Calu3 (cell line): ENCODE data around the gene CPT1B. TPM values are rescaled to one million over a fixed set of nuclear protein-coding genes. Genes with fewer than 3 reads are reported as not detected.
A peak's percentile ranks its signal among the peaks of the same experiment; 100 is the strongest.

Experiments used
- BruUV-seq: library from RNA; stranded (reverse); fragments of 400-500 nt; replicated peaks from 2 replicates; lab custom pipeline; 2021; lab: Mats Ljungman, UMichigan
- CTCF ChIA-PET: fragments of 300-600 bp; sonication (Branson Sonifier 250); formaldehyde crosslinking; loops from one replicate; lab custom pipeline; 2022; ENCODE audit warnings: antibody characterized with exemption; lab: Charles Lee
- DNase-seq: peaks from one replicate; pipeline ENCODE4 v3.0.0; 2022
- H3K27ac Mint-ChIP-seq: one replicate; pipeline ENCODE4 v1.8.0; 2022; ENCODE audit warnings: mixed read lengths; ENCODE audit not compliant: unreplicated experiment
- H3K27me3 Mint-ChIP-seq: one replicate; pipeline ENCODE4 v1.8.0; 2022; ENCODE audit warnings: mixed read lengths; ENCODE audit not compliant: unreplicated experiment
- H3K36me3 Mint-ChIP-seq: one replicate; pipeline ENCODE4 v1.8.0; 2022; ENCODE audit warnings: mild to moderate bottlenecking, moderate library complexity, mixed read lengths; ENCODE audit not compliant: insufficient read depth, unreplicated experiment
- H3K4me1 Mint-ChIP-seq: one replicate; pipeline ENCODE4 v1.8.0; 2022; ENCODE audit warnings: mild to moderate bottlenecking, low read depth, mixed read lengths; ENCODE audit not compliant: unreplicated experiment
- H3K4me3 Mint-ChIP-seq: one replicate; pipeline ENCODE4 v1.8.0; 2022; ENCODE audit warnings: mild to moderate bottlenecking, low read depth, moderate library complexity, mixed read lengths; ENCODE audit not compliant: unreplicated experiment
- H3K9me3 Mint-ChIP-seq: one replicate; pipeline ENCODE4 v1.8.0; 2022; ENCODE audit warnings: low read depth, mixed read lengths; ENCODE audit not compliant: unreplicated experiment
- CTCF ChIP-seq: fragments of 200-600 bp; IDR thresholded peaks from one replicate; pipeline ENCODE4 v1.8.0; 2022; ENCODE audit warnings: antibody characterized with exemption; ENCODE audit not compliant: unreplicated experiment
- intact Hi-C: fragments of 100-400 bp; cut with micrococcal nuclease; formaldehyde crosslinking; loops from one replicate; pipeline ENCODE4 v1.10.0; 2022; ENCODE audit not compliant: unreplicated experiment
- total RNA-seq: library from RNA; stranded (reverse); gene quantifications from 2 replicates; pipeline ENCODE4 v1.2.3, GENCODE V29; 2022

Gene CPT1B
- total RNA-seq, 1 experiment from 2014 or later = 72.6 TPM

- Mint-ChIP-seq H3K9me3 (no peaks in the 10 kb centered on the region), H3K36me3 (peaks cover 22% of the 10 kb centered on the region), H3K4me1 (peaks cover 9% of the 10 kb centered on the region), H3K4me3 (peak within 1 kb of the TSS; percentile 92), H3K27ac (peak within 1 kb of the TSS; percentile 80), H3K27me3 (no peaks in the 10 kb centered on the region)
- peak; percentile 95 for TF ChIP-seq CTCF
- peak; percentile 99 for DNase-seq
- BruUV-seq = TSS peak; percentile 85
- CTCF ChIA-PET = interaction anchor here (0.6 to 2.2 kb wide), 9 partner anchors 11 to 65 kb away, joined by 3 to 19 read pairs (median 6); partner anchors contain the start of genes ARSA, KLHDC7B, LMF2 and NCAPH2
- intact Hi-C loops = no loop called here
Observed at GRCh38 chr22:50562523-50563412, 15.5 kb downstream of the CPT1B start, which contains the start of gene SYCE3. Gene SYCE3 (minus strand): TSS chr22:50562919. CDS start chr22:50556405, 6,514 bp downstream.

- BruUV-seq = no TSS peak
- no peak for TF ChIP-seq CTCF
- intact Hi-C loops = no loop called here
- no peak for DNase-seq
- H3K9me3 Mint-ChIP-seq = no peaks in the 10 kb centered on the region
- H3K4me3 Mint-ChIP-seq = peak overlapping the region; percentile 56
- peaks cover 22% of the 10 kb centered on the region for H3K36me3 Mint-ChIP-seq
- H3K27ac Mint-ChIP-seq = peak overlapping the region; percentile 75
- peaks cover 9% of the 10 kb centered on the region for H3K4me1 Mint-ChIP-seq
- CTCF ChIA-PET = no interaction called here
- H3K27me3 Mint-ChIP-seq = no peaks in the 10 kb centered on the region
Observed at GRCh38 chr22:50561401-50562358, 16.5 kb downstream of the CPT1B start.

GRCh38 chr22:50560034-50560433, 18.2 kb downstream of the CPT1B start:
- peaks cover 22% of the 10 kb centered on the region for H3K36me3 Mint-ChIP-seq
- TF ChIP-seq CTCF = no peak
- no peak overlapping the region for H3K4me3 Mint-ChIP-seq
- peaks cover 9% of the 10 kb centered on the region for H3K4me1 Mint-ChIP-seq
- no peak overlapping the region for H3K27ac Mint-ChIP-seq
- intact Hi-C loops = no loop called here
- no peak for DNase-seq
- H3K9me3 Mint-ChIP-seq = no peaks in the 10 kb centered on the region
- no peaks in the 10 kb centered on the region for H3K27me3 Mint-ChIP-seq
- CTCF ChIA-PET = interaction anchor here (0.5 kb wide), 2 partner anchors 33 to 56 kb away, joined by 4 to 9 read pairs; no protein-coding TSS in a partner anchor
- BruUV-seq = no TSS peak

- Mint-ChIP-seq H3K36me3 (peaks cover 7% of the 10 kb centered on the region), H3K27me3 (no peaks in the 10 kb centered on the region), H3K4me1 (peaks cover 6% of the 10 kb centered on the region), H3K9me3 (no peaks in the 10 kb centered on the region), H3K4me3 (no peak overlapping the region), H3K27ac (no peak overlapping the region)
- intact Hi-C loops = no loop called here
- CTCF ChIA-PET = no interaction called here
- DNase-seq = no peak
- TF ChIP-seq CTCF = no peak
- BruUV-seq = no TSS peak
Observed at GRCh38 chr22:50556703-50557102, 21.5 kb downstream of the CPT1B start.
